Adrenal gland (tissue), 12 donors: ENCODE data around the gene TFF3. TPM values are rescaled to one million over a fixed set of nuclear protein-coding genes. Genes with fewer than 3 reads are reported as not detected.

Experiments
- DNase-seq, 7 donors: peaks; one replicate each; pipeline ENCODE4 v3.0.0-alpha.2; 2019 to 2020
- H3K27ac ChIP-seq, 5 donors: fragments of 200-600 bp; sonication (generic) in 4 of 5; 1 replicate in 3 of 5; 2 replicates in 2 of 5; pipeline versions ENCODE4 v1.5.1 to v1.8.0; 2016 to 2020; ENCODE audit warnings: mild to moderate bottlenecking in 1 of 5
- H3K27me3 ChIP-seq: fragments of 200-600 bp; 2 replicates; pipeline ENCODE4 v1.8.0; 2021
- H3K36me3 ChIP-seq, 2 donors: fragments of 200-600 bp; replicated peaks in 1 of 2; 1 replicate in 1 of 2; 2 replicates in 1 of 2; pipeline versions ENCODE4 v1.5.1 to v1.8.0; 2018 to 2022
- H3K4me1 ChIP-seq, 2 donors: fragments of 200-600 bp; replicated peaks in 1 of 2; 1 replicate in 1 of 2; 2 replicates in 1 of 2; pipeline versions ENCODE4 v1.5.1 to v1.8.0; 2018 to 2021
- H3K4me3 ChIP-seq, 4 donors: fragments of 200-600 bp; sonication (generic) in 3 of 4; one replicate each; pipeline ENCODE4 v1.5.1; 2016 to 2018
- H3K9me3 ChIP-seq, 3 donors: fragments of 200-600 bp; sonication (generic) in 1 of 3; replicated peaks in 1 of 3; 1 replicate in 2 of 3; 2 replicates in 1 of 3; pipeline versions ENCODE4 v1.5.1 to v1.8.0; 2016 to 2021
- CTCF ChIP-seq, 6 experiments: fragments of 450-650 bp in 4 of 6; fragments of 200-600 bp in 2 of 6; sonication (generic) in 1 of 6; IDR thresholded peaks; 1 replicate in 5 of 6; 2 replicates in 1 of 6; pipeline versions ENCODE4 v1.5.1 to v1.8.0; 2016 to 2021; ENCODE audit warnings: antibody characterized with exemption in 6 of 6, mild to moderate bottlenecking in 2 of 6, moderate library complexity in 1 of 6
- POLR2A ChIP-seq, 2 donors: fragments of 450-650 bp; IDR thresholded peaks; one replicate each; pipeline ENCODE4 v1.6.1; 2017; ENCODE audit warnings: antibody characterized with exemption in 2 of 2, mild to moderate bottlenecking in 2 of 2, moderate library complexity in 1 of 2
- WGBS, 4 donors: extraction: QIAGEN DNeasy Blood & Tissue Kit in 2 of 4; methylation state at CpG; one replicate each; pipeline versions ENCODE4 v1.1.5 to v1.1.7; 2013 to 2017; 5-methylcytosine and 5-hydroxymethylcytosine counted together
- intact Hi-C, 2 donors: fragments of 100-400 bp; cut with DNase I; formaldehyde crosslinking; loops; one replicate each; pipeline versions ENCODE4 v1.14.1 to v1.15.0; 2022 to 2023
- polyA plus RNA-seq, 3 donors: library from polyadenylated mRNA; stranded (reverse); fragments of 200-250 nt in 2 of 3; fragments of 350-450 nt in 1 of 3; fragmentation: Illumina TruSeq in 1 of 3; extraction: RNeasy Lipid Tissue Mini Kit (QIAGEN cat#74804) in 1 of 3; gene quantifications; one replicate each; pipeline ENCODE4 v1.2.3, GENCODE V29; 2013 to 2014
- total RNA-seq, 9 donors: library from RNA; depleted of rRNA in 4 of 9; stranded (reverse); fragments of >200 nt in 4 of 9; fragments of 120-200 nt in 1 of 9; fragmentation: NEBNext Ultra II Directional in 1 of 9; extraction: Animal tissue kit (Norgen Biotek cat#: 25700) in 1 of 9; gene quantifications; one replicate each; pipeline versions ENCODE4 v1.1.0 to v1.2.4, GENCODE V29; 2013 to 2023
- donor health status: healthy with polysubstance abuse.
- donor health status: Bipolar disorder and iron deficiency.
- donor health status: DM: yes; HTN: yes; CAD: no.
- donor health status: DM: no; HTN: no; CAD: no.
- donor health status: DM: no; HTN: no; CAD: no.
- donor health status: DM: yes; HTN: yes; CAD: no.

Gene TFF3
- total and polyA plus RNA-seq, 12 donors: 1.2 to 42.3 (median 11.1) TPM

- WGBS, 4 donors: 62 to 73% (median 68%) methylated on average over 4 to 7 of the region's 7 CpGs
- TF ChIP-seq CTCF (IDR thresholded peaks at IDR 0.05) (no peak), POLR2A (IDR thresholded peaks at IDR 0.05) (no peak)
- no peak for DNase-seq
- H3K27me3 ChIP-seq: no peaks in the 10 kb centered on the region
- peaks cover 0 to 7% of the 10 kb centered on the region in 2 donors for H3K36me3 ChIP-seq
- intact Hi-C loops: loop anchor here (10.0 kb wide), 2 partner anchors 152 to 158 kb away; no protein-coding TSS in a partner anchor
- no peaks in the 10 kb centered on the region for H3K4me1 ChIP-seq
- no peaks in the 10 kb centered on the region for H3K9me3 ChIP-seq
- H3K27ac ChIP-seq: peak overlapping the region in 2 of 5 donors; percentile 49 to 66
- H3K4me3 ChIP-seq: no peak overlapping the region
Measured at GRCh38 chr21:42302794-42303193, 12.4 kb downstream of the TFF3 start.

- TF ChIP-seq POLR2A (IDR thresholded peaks at IDR 0.05) (no peak), CTCF (IDR thresholded peaks at IDR 0.05) (no peak)
- no peak overlapping the region for H3K4me3 ChIP-seq
- peak overlapping the region in 2 of 5 donors; percentile 49 to 66 for H3K27ac ChIP-seq
- 63 to 64% (median 63%) methylated on average over 10 to 12 of the region's 12 CpGs for WGBS, 4 donors
- H3K9me3 ChIP-seq: no peaks in the 10 kb centered on the region
- H3K4me1 ChIP-seq: no peaks in the 10 kb centered on the region
- DNase-seq: no peak
- H3K36me3 ChIP-seq: peaks cover 0 to 7% of the 10 kb centered on the region in 2 donors
- no peaks in the 10 kb centered on the region for H3K27me3 ChIP-seq
- intact Hi-C loops: loop anchor here (10.0 kb wide), 2 partner anchors 153 to 157 kb away; no protein-coding TSS in a partner anchor
Measured at GRCh38 chr21:42302076-42302650, 13.0 kb downstream of the TFF3 start.

GRCh38 chr21:42301371-42302075 is 13.7 kb downstream of the TFF3 start:
- H3K9me3 ChIP-seq: no peaks in the 10 kb centered on the region
- H3K4me1 ChIP-seq: no peaks in the 10 kb centered on the region
- WGBS, 4 donors: 65 to 78% (median 68%) methylated on average over 9 to 20 of the region's 20 CpGs
- intact Hi-C loops: loop anchor here (10.0 kb wide), 2 partner anchors 153 to 157 kb away; no protein-coding TSS in a partner anchor
- peaks cover 0 to 7% of the 10 kb centered on the region in 2 donors for H3K36me3 ChIP-seq
- H3K4me3 ChIP-seq: no peak overlapping the region
- peak overlapping the region in 3 of 5 donors; percentile 5 to 80 (median 49) for H3K27ac ChIP-seq
- TF ChIP-seq CTCF (IDR thresholded peaks at IDR 0.05) (no peak), POLR2A (IDR thresholded peaks at IDR 0.05) (no peak)
- H3K27me3 ChIP-seq: no peaks in the 10 kb centered on the region
- DNase-seq: peak in 1 of 7 donors; percentile 42

GRCh38 chr21:42300956-42301355 is 14.3 kb downstream of the TFF3 start:
- H3K27me3 ChIP-seq: no peaks in the 10 kb centered on the region
- intact Hi-C loops: loop anchor here (10.0 kb wide), 2 partner anchors 154 to 156 kb away; no protein-coding TSS in a partner anchor
- peaks cover 0 to 12% of the 10 kb centered on the region in 2 donors for H3K36me3 ChIP-seq
- H3K27ac ChIP-seq: peak overlapping the region in 3 of 5 donors; percentile 5 to 80 (median 49)
- no peak for DNase-seq
- H3K4me1 ChIP-seq: no peaks in the 10 kb centered on the region
- no peak for TF ChIP-seq POLR2A (IDR thresholded peaks at IDR 0.05)
- 71 to 82% (median 75%) methylated on average over 5 to 9 of the region's 9 CpGs for WGBS, 4 donors
- H3K9me3 ChIP-seq: no peaks in the 10 kb centered on the region
- no peak overlapping the region for H3K4me3 ChIP-seq
